DND-41 (cell line): ENCODE data around the gene ZCCHC18.

ENCODE experiments used
- ATAC-seq: fragments of 200-7000 bp; cut with Tn5 transposase; 3 replicates; pipeline ENCODE4 v1.9.1; 2021; ENCODE audit warnings: low read depth; ENCODE audit not compliant: insufficient read depth
- DNase-seq: peaks from one replicate; pipeline ENCODE4 v3.0.0-alpha.2; 2020
- H2AFZ ChIP-seq: 2 replicates; pipeline ENCODE4 v1.6.0; 2012; ENCODE audit warnings: low read depth, low read length
- H3K27ac ChIP-seq: 2 replicates; pipeline ENCODE4 v1.5.1; 2012; ENCODE audit warnings: low read length, inconsistent platforms
- H3K27me3 ChIP-seq: fragments of 200-600 bp; sonication (generic); 2 replicates; pipeline ENCODE4 v1.6.0; 2012; ENCODE audit warnings: low read length, mild to moderate bottlenecking, inconsistent platforms; ENCODE audit not compliant: insufficient read depth, poor library complexity
- H3K36me3 ChIP-seq: 2 replicates; pipeline ENCODE4 v1.5.1; 2012; ENCODE audit warnings: low read length, inconsistent platforms; ENCODE audit not compliant: insufficient read depth
- H3K4me1 ChIP-seq: 2 replicates; pipeline ENCODE4 v1.5.1; 2012; ENCODE audit warnings: mild to moderate bottlenecking, low read length; ENCODE audit not compliant: insufficient read depth
- H3K4me2 ChIP-seq: 2 replicates; pipeline ENCODE4 v1.6.0; 2012; ENCODE audit warnings: mild to moderate bottlenecking, moderate library complexity, low read length, inconsistent platforms; ENCODE audit not compliant: insufficient read depth
- H3K4me3 ChIP-seq, 2 experiments: fragments of 200-600 bp in 1 of 2; shearing (Covaris generic) in 1 of 2; 2 replicates each; pipeline ENCODE4 v1.5.1; 2012 to 2016; ENCODE audit warnings: inconsistent platforms in 2 of 2, low read length in 2 of 2, mild to moderate bottlenecking in 2 of 2, low read depth in 1 of 2, moderate library complexity in 1 of 2
- H3K79me2 ChIP-seq: 2 replicates; pipeline ENCODE4 v1.6.0; 2012; ENCODE audit warnings: low read length, inconsistent platforms; ENCODE audit not compliant: insufficient read depth
- H3K9ac ChIP-seq: 2 replicates; pipeline ENCODE4 v1.6.0; 2012; ENCODE audit warnings: low read depth, mild to moderate bottlenecking, inconsistent platforms, low read length, moderate library complexity
- H3K9me3 ChIP-seq: 2 replicates; pipeline ENCODE4 v1.5.1; 2012; ENCODE audit warnings: low read length, moderate library complexity, mild to moderate bottlenecking, inconsistent platforms; ENCODE audit not compliant: insufficient read depth, severe bottlenecking
- H4K20me1 ChIP-seq: 2 replicates; pipeline ENCODE4 v1.6.0; 2012; ENCODE audit warnings: low read length; ENCODE audit not compliant: insufficient read depth
- EZH2 ChIP-seq: IDR thresholded peaks from 3 replicates; pipeline ENCODE4 v1.6.1; 2012; ENCODE audit warnings: borderline replicate concordance, low read depth, mild to moderate bottlenecking, moderate library complexity, low read length, inconsistent platforms; ENCODE audit not compliant: severe bottlenecking
- TF ChIP-seq, protein P1 (sequence below): IDR thresholded peaks from 2 replicates; pipeline ENCODE4 v1.5.1; 2012; ENCODE audit warnings: borderline replicate concordance, low read length, moderate library complexity, mild to moderate bottlenecking; ENCODE audit not compliant: poor library complexity, severe bottlenecking; ENCODE audit errors: extremely low read depth

ZCCHC18 gene

DNA sequence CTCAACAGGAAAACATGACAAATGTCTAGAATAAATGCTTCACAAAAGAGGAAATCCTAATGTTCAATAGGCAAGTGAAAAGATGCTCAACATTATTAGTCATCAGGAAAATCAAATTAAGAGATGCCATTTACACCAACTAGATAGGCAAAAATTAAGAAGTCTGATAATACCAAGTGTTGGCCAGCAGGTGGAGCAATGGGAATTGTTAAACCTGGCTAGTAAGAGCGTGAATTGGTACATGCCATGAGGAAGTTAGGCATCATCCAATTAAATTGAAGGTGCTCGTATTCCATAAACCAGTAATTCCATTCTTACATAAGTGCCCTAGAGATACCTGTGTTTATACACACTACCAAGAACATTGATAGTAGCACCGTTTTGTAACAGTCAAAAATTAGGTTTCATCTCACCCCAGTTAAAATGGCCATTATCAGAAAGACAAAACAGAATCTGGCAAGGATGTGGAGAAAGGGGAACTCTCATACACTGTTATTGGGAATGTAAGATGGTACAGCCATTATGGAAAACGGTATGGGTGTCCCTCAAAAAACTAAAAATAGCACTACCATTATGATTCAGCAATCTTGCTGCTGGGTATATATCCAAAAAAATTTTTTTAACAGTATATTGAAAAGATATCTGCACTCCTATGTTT lies 14.0 kb upstream of the ZCCHC18 start:
- Histone ChIP-seq H3K4me1 (no peaks in the 10 kb centered on the region; the same call in 1 of the 2 replicates), H3K27me3 (no peaks in the 10 kb centered on the region), H4K20me1 (no peaks in the 10 kb centered on the region), H2AFZ (no peak overlapping the region; the same call in 1 of the 2 replicates), H3K79me2 (no peaks in the 10 kb centered on the region), H3K36me3 (no peaks in the 10 kb centered on the region), H3K9me3 (no peaks in the 10 kb centered on the region), H3K9ac (no peak overlapping the region), H3K4me3 (no peak overlapping the region), H3K27ac (no peak overlapping the region), H3K4me2 (no peak overlapping the region)
- ATAC-seq (peak; percentile 74), DNase-seq (peak; percentile 48)
- no peak for TF ChIP-seq EZH2
- TF ChIP-seq, protein P1, sequence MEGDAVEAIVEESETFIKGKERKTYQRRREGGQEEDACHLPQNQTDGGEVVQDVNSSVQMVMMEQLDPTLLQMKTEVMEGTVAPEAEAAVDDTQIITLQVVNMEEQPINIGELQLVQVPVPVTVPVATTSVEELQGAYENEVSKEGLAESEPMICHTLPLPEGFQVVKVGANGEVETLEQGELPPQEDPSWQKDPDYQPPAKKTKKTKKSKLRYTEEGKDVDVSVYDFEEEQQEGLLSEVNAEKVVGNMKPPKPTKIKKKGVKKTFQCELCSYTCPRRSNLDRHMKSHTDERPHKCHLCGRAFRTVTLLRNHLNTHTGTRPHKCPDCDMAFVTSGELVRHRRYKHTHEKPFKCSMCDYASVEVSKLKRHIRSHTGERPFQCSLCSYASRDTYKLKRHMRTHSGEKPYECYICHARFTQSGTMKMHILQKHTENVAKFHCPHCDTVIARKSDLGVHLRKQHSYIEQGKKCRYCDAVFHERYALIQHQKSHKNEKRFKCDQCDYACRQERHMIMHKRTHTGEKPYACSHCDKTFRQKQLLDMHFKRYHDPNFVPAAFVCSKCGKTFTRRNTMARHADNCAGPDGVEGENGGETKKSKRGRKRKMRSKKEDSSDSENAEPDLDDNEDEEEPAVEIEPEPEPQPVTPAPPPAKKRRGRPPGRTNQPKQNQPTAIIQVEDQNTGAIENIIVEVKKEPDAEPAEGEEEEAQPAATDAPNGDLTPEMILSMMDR: peak; percentile 66

DNA sequence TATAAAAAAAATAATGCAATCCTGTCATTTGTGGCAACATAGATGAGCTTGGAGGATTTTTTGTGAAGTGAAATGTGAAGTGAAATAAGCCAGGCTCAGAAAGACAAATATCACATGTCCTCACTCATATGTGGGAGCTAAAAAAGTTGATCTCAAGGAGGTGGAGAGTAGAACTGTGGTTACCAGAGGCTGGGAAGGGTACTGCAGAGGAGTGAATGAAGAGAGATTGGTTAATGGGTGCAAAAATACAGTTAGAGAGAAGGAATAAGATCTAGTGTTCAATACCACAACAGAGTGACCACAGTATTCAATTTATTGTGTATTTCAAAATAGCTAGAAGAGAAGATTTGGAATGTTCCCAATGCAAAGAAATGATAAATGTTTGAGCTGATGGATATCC lies 13.4 kb upstream of the ZCCHC18 start:
- no peak for TF ChIP-seq EZH2
- TF ChIP-seq, protein P1: no peak
- no peak for DNase-seq
- Histone ChIP-seq H3K27ac (no peak overlapping the region), H3K36me3 (no peaks in the 10 kb centered on the region), H3K27me3 (no peaks in the 10 kb centered on the region), H3K9ac (no peak overlapping the region), H3K4me1 (no peaks in the 10 kb centered on the region; the same call in 1 of the 2 replicates), H3K4me2 (no peak overlapping the region), H2AFZ (no peak overlapping the region), H3K9me3 (no peaks in the 10 kb centered on the region), H3K4me3 (no peak overlapping the region), H4K20me1 (no peaks in the 10 kb centered on the region), H3K79me2 (no peaks in the 10 kb centered on the region)
- no peak for ATAC-seq

DNA sequence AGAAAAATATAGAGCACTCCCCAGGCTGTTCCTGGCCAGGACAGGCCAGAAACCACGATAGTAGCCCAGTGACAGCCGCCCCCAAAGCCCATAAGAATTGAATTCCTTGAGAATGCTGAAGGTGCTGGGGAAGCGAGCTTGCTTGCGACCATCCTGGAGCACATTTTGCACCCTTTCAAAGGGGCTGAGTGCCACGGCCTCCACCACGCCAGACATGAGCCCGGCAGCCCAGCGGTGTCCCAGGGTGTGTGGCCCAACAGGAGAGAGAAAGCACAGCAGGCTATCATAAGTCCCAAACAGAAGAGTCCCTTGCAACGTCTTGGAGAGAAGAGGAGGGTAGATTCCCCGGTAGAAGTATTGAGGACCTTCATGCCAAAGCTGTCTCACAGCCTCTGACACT lies 7.6 kb upstream of the ZCCHC18 start:
- TF ChIP-seq, protein P1: no peak
- Histone ChIP-seq H3K4me2 (no peak overlapping the region), H3K27ac (no peak overlapping the region), H3K79me2 (no peaks in the 10 kb centered on the region), H3K9me3 (no peaks in the 10 kb centered on the region), H3K36me3 (no peaks in the 10 kb centered on the region), H3K4me1 (no peaks in the 10 kb centered on the region), H4K20me1 (no peaks in the 10 kb centered on the region), H3K9ac (no peak overlapping the region), H3K27me3 (no peaks in the 10 kb centered on the region), H2AFZ (no peak overlapping the region), H3K4me3 (no peak overlapping the region)
- DNase-seq: no peak
- ATAC-seq: no peak
